HEK293T (cell line): ENCODE data around the gene MFAP4.

Experiments used
- BHLHE40 ChIP-seq: fragments of 450-650 bp; IDR thresholded peaks from 2 replicates; pipeline ENCODE4 v1.6.1; 2016; ENCODE audit warnings: mild to moderate bottlenecking, moderate library complexity, borderline replicate concordance
- FOXM1 ChIP-seq: fragments of 450-650 bp; IDR thresholded peaks from 2 replicates; pipeline ENCODE4 v1.6.1; 2017; ENCODE audit warnings: mild to moderate bottlenecking, borderline replicate concordance
- HDGF ChIP-seq: fragments of 450-650 bp; IDR thresholded peaks from 2 replicates; pipeline ENCODE4 v1.6.1; 2017; ENCODE audit warnings: antibody characterized with exemption, borderline replicate concordance
- L3MBTL2 ChIP-seq: fragments of 450-650 bp; conservative IDR thresholded peaks from 2 replicates; pipeline ENCODE4 v1.6.1; 2016; ENCODE audit warnings: mild to moderate bottlenecking
- LEF1 ChIP-seq: fragments of 450-650 bp; IDR thresholded peaks from 2 replicates; pipeline ENCODE4 v1.6.1; 2017; ENCODE audit warnings: mild to moderate bottlenecking, borderline replicate concordance
- SP1 ChIP-seq: fragments of 450-650 bp; IDR thresholded peaks from 2 replicates; pipeline ENCODE4 v1.6.1; 2017
- TARDBP ChIP-seq: fragments of 450-650 bp; IDR thresholded peaks from 2 replicates; pipeline ENCODE4 v1.6.1; 2016
- ZNF384 ChIP-seq: fragments of 450-650 bp; IDR thresholded peaks from 2 replicates; pipeline ENCODE4 v1.6.1; 2016

- TF ChIP-seq TARDBP (no peak), BHLHE40 (no peak), HDGF (no peak), ZNF384 (no peak), SP1 (no peak), LEF1 (no peak), L3MBTL2 (no peak), FOXM1 (no peak)
Observed at GRCh38 chr17:19348806-19349205, 38.2 kb downstream of the MFAP4 start.
